AG10803 (cell line): ENCODE data around the gene CARD9.

Source experiments
- DNase-seq: peaks from one replicate; pipeline ENCODE4 v3.0.0; 2010; ENCODE audit warnings: low read depth
- H3K4me3 ChIP-seq: 2 replicates; pipeline ENCODE4 v1.5.1; 2011; ENCODE audit warnings: mild to moderate bottlenecking, low read length, control low read depth
- TF ChIP-seq, protein P1 (sequence below): conservative IDR thresholded peaks from 2 replicates; pipeline ENCODE4 v1.5.1; 2011; ENCODE audit warnings: mild to moderate bottlenecking, low read length, control low read depth, inconsistent platforms

The CARD9 gene

DNA sequence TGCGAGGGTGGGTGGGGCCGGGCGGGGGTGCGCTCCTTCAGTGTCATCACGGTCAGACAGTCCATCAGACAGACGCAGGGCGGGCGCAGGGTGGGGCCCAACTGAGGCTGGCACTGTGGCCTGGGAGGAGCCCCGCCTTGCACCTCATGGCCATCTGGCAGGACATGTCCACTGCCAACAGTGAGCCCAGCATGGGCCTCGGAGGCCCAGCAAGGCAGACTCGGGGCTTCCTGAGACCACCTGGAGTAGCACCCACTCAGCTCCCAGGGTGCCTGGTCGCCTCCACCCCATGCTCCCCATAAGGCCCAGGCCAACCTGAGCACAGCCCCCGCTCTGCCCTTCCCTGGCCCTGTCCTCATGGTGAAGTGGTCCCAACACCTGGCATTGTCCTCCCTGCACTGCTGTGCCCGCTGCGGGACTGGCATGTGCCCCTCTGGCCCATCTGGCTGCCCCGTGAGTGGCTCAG lies 54.7 kb downstream of the CARD9 start:
- H3K4me3 ChIP-seq: no peak overlapping the region
- TF ChIP-seq, protein P1, sequence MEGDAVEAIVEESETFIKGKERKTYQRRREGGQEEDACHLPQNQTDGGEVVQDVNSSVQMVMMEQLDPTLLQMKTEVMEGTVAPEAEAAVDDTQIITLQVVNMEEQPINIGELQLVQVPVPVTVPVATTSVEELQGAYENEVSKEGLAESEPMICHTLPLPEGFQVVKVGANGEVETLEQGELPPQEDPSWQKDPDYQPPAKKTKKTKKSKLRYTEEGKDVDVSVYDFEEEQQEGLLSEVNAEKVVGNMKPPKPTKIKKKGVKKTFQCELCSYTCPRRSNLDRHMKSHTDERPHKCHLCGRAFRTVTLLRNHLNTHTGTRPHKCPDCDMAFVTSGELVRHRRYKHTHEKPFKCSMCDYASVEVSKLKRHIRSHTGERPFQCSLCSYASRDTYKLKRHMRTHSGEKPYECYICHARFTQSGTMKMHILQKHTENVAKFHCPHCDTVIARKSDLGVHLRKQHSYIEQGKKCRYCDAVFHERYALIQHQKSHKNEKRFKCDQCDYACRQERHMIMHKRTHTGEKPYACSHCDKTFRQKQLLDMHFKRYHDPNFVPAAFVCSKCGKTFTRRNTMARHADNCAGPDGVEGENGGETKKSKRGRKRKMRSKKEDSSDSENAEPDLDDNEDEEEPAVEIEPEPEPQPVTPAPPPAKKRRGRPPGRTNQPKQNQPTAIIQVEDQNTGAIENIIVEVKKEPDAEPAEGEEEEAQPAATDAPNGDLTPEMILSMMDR: no peak
- no peak for DNase-seq

DNA sequence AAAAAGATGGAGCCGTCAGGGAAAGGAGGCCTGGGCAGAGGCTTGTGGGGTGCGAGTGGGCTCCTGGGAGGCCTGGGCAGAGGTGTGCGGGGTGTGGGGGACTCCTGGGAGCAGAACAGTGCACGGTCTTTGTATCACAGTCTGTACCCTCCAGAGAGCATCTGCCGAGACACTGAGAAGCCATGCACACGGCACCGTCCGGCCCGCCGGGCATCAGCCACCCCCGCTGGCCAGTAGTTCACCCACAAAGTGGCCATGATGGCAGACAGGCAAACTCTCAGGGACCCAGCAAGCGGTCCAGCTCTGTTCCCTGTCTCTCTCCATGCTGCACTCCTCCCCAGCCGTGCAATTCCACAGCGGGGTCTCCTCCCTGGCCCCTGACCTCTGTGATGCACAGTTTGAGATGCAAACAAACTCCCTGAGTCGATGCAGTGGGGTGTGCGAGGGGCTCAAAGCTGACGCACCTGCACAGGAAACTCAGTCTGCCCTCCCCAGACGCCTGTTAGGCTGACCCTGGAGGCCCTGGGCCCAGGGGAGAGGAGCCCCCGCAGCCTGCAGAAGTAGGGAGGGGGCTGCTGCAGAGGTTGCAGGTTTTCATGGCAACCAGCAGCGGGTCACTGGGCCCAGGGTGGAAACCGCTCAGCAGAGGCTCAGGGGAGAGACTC lies 55.2 kb downstream of the CARD9 start:
- no peak overlapping the region for H3K4me3 ChIP-seq
- TF ChIP-seq, protein P1: no peak
- no peak for DNase-seq

DNA sequence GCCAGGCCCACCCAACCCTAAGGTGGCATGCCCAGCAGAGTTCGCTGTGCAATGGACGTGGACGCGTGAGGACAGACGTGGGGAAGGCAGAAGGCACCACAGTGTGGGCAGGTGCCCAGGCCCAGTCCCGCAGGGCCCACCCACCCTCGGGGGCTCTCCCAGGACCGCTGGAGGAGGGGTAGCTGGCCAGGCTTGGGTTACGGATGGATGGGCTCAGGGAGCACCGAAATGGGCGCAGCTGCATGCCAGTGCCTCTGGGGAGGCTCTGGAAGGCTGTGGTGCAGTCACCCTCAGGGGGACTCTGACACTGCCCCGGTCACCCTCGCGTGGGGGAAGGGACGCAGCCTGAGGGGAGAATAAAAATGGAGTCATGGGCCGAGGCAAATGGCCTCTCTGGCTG lies 55.8 kb downstream of the CARD9 start:
- TF ChIP-seq, protein P1: no peak
- DNase-seq: no peak
- no peak overlapping the region for H3K4me3 ChIP-seq

- no peak overlapping the region for H3K4me3 ChIP-seq
- no peak for DNase-seq
- TF ChIP-seq, protein P1: no peak
Measured at GRCh38 chr9:136316896-136317676, 56.4 kb downstream of the CARD9 start.

DNA sequence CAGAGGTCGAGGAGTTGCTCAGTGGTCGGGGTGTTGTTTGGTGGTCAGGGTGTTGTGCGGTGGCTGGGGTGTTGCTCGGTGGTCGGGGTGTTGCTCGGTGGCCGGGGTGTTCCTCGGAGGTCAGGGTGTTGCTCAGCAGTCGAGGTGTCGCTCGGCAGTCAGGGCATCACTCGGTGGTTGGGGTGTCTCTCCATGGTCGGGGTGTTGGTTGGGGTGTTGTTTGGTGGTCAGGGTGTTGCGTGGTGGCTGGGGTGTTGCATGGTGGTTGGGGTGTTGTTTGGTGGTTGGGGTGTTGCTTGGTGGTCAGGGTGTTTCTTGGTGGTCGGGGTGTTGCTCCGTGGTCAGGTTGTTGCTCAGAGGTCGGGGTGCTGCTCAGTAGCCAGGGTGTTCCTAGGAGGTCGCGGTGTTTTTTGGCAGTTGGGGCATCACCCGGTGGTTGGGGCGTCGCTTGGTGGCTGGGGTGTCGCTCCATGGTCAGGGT lies 57.2 kb downstream of the CARD9 start:
- TF ChIP-seq, protein P1: no peak
- no peak for DNase-seq
- no peak overlapping the region for H3K4me3 ChIP-seq

DNA sequence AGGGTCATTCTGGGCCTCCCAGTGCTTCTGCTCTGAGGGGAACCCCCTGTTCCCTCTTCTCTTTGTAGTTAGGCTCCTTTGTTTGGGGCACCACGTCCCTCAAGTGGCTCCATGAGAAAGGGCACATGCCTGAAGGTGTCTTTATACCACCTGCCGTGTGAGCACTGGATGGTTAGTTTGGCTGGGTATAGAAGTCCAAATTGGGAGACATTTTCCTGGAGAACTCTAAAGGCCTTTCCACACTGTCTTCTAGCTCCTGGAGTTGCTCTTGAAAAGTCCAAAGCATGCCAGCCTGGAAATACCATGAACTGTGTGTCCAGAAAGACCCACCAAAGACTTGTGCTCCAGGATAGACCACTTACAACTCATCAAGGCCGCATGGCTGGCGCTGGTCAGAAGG lies 58.5 kb downstream of the CARD9 start:
- no peak for DNase-seq
- TF ChIP-seq, protein P1: no peak
- no peak overlapping the region for H3K4me3 ChIP-seq

GRCh38 chr9:136314056-136314416 lies 59.4 kb downstream of the CARD9 start:
- TF ChIP-seq, protein P1: no peak
- H3K4me3 ChIP-seq: no peak overlapping the region
- no peak for DNase-seq
